HCT116 (cell line): Measurements from ENCODE around the gene ADGRG6. TPM values are rescaled to one million over a fixed set of nuclear protein-coding genes. Genes with fewer than 3 reads are reported as not detected.
A peak's percentile ranks its signal among the peaks of the same experiment; 100 is the strongest.

ENCODE experiments used
- ATAC-seq: fragments of 200-7000 bp; cut with Tn5 transposase; 2 replicates; pipeline ENCODE4 v1.9.1; 2020; ENCODE audit warnings: mild to moderate bottlenecking, moderate library complexity
- BruUV-seq: library from RNA; stranded (reverse); fragments of 400-500 nt; replicated peaks from 2 replicates; lab custom pipeline; 2021; lab: Mats Ljungman, UMichigan
- CTCF ChIA-PET: fragments of 300-600 bp; sonication (Branson Sonifier 250); formaldehyde crosslinking; loops from one replicate; lab custom pipeline; 2021; ENCODE audit warnings: antibody characterized with exemption; lab: Charles Lee
- POLR2A ChIA-PET: fragments of 300-600, 350-600 bp; sonication (Branson Sonifier 250); formaldehyde crosslinking; loops from one replicate; lab custom pipeline; 2021; ENCODE audit warnings: antibody characterized with exemption; lab: Charles Lee
- RAD21 ChIA-PET, 2 experiments: fragments of 300-600 bp; sonication (Branson Sonifier 250); formaldehyde crosslinking; loops; one replicate each; lab custom pipeline; 2023; ENCODE audit warnings: low total read pairs in 2 of 2; ENCODE audit not compliant: uncharacterized antibody in 2 of 2, unreplicated experiment in 2 of 2, low non-redundant PET in 1 of 2; lab: Charles Lee
- DNase-seq: peaks from one replicate; pipeline ENCODE4 v3.0.0-alpha.2; 2010; ENCODE audit warnings: low read depth, low spot score
- H2AFZ ChIP-seq: fragments of 200-600 bp; shearing (Covaris generic), sonication (generic); 2 replicates; pipeline ENCODE4 v1.6.1; 2017; ENCODE audit warnings: low read depth, mixed run types, mixed read lengths, antibody characterized with exemption, low read length; ENCODE audit not compliant: poor library complexity, severe bottlenecking
- H3K27ac ChIP-seq: 2 replicates; pipeline ENCODE4 v1.5.1; 2012; ENCODE audit warnings: low read depth, low read length
- H3K27me3 ChIP-seq: fragments of 200-600 bp; sonication (generic); 2 replicates; pipeline ENCODE4 v1.6.1; 2016; ENCODE audit warnings: mixed run types, low read length, mixed read lengths; ENCODE audit not compliant: insufficient read depth
- H3K36me3 ChIP-seq, 2 experiments: fragments of 200-500 bp in 1 of 2; fragments of 200-600 bp in 1 of 2; sonication (Bioruptor generic) in 1 of 2; sonication (generic) in 1 of 2; 2 replicates each; pipeline versions ENCODE4 v1.5.1 to v1.6.1; 2014 to 2016; ENCODE audit warnings: low read length in 2 of 2, inconsistent platforms in 1 of 2, mixed read lengths in 1 of 2, mixed run types in 1 of 2; ENCODE audit not compliant: insufficient read depth in 2 of 2, control insufficient read depth in 1 of 2
- H3K4me1 ChIP-seq, 2 experiments: fragments of 200-600 bp in 1 of 2; sonication (generic) in 1 of 2; 2 replicates each; pipeline versions ENCODE4 v1.5.1 to v1.6.1; 2012 to 2017; ENCODE audit warnings: low read length in 2 of 2, inconsistent platforms in 1 of 2, mild to moderate bottlenecking in 1 of 2, mixed read lengths in 1 of 2, mixed run types in 1 of 2, moderate library complexity in 1 of 2; ENCODE audit not compliant: insufficient read depth in 2 of 2, control insufficient read depth in 1 of 2
- H3K4me2 ChIP-seq: fragments of 200-600 bp; sonication (generic); 2 replicates; pipeline ENCODE4 v1.6.1; 2017; ENCODE audit warnings: mixed run types, low read length, mixed read lengths
- H3K4me3 ChIP-seq, 2 experiments: fragments of 200-600 bp in 1 of 2; sonication (generic) in 1 of 2; replicated peaks in 1 of 2; 2 replicates each; pipeline ENCODE4 v1.5.1; 2011 to 2016; ENCODE audit warnings: low read length in 2 of 2, control low read depth in 1 of 2, low read depth in 1 of 2, mild to moderate bottlenecking in 1 of 2, mixed read lengths in 1 of 2, mixed run types in 1 of 2
- H3K79me2 ChIP-seq: fragments of 200-600 bp; sonication (generic); 2 replicates; pipeline ENCODE4 v1.6.1; 2017; ENCODE audit warnings: mild to moderate bottlenecking, mixed run types, low read length, moderate library complexity, mixed read lengths; ENCODE audit not compliant: insufficient read depth
- H3K9ac ChIP-seq: fragments of 200-600 bp; sonication (generic); 2 replicates; pipeline ENCODE4 v1.6.1; 2016; ENCODE audit warnings: low read length, mixed read lengths
- H3K9me2 ChIP-seq: fragments of 200-600 bp; sonication (generic), shearing (Covaris generic); 2 replicates; pipeline ENCODE4 v1.6.1; 2017; ENCODE audit warnings: mixed run types, mild to moderate bottlenecking, moderate library complexity; ENCODE audit not compliant: insufficient read depth
- H3K9me3 ChIP-seq, 2 experiments: fragments of 200-500 bp in 1 of 2; fragments of 200-600 bp in 1 of 2; sonication (Bioruptor generic) in 1 of 2; sonication (generic) in 1 of 2; 2 replicates each; pipeline ENCODE4 v1.6.1; 2014 to 2017; ENCODE audit warnings: low read length in 2 of 2, mixed read lengths in 2 of 2, inconsistent platforms in 1 of 2, low read depth in 1 of 2, mild to moderate bottlenecking in 1 of 2, mixed run types in 1 of 2, moderate library complexity in 1 of 2; ENCODE audit not compliant: control insufficient read depth in 1 of 2, insufficient read depth in 1 of 2
- H4K20me1 ChIP-seq: fragments of 200-600 bp; sonication (generic), shearing (Covaris generic); 2 replicates; pipeline ENCODE4 v1.6.1; 2017; ENCODE audit warnings: mixed run types, mild to moderate bottlenecking, moderate library complexity; ENCODE audit not compliant: insufficient read depth
- CEBPB ChIP-seq: IDR thresholded peaks from 2 replicates; pipeline ENCODE4 v1.6.1; 2012; ENCODE audit warnings: low read depth
- ELF1 ChIP-seq: IDR thresholded peaks from 2 replicates; pipeline ENCODE4 v1.6.1; 2012; ENCODE audit warnings: low read depth, borderline replicate concordance
- EZH2 ChIP-seq: fragments of 200-600 bp; sonication (generic); IDR thresholded peaks from 2 replicates; pipeline ENCODE4 v1.6.1; 2017; ENCODE audit warnings: antibody characterized with exemption, mixed run types
- EZH2phosphoT487 ChIP-seq: fragments of 200-600 bp; IDR thresholded peaks from 2 replicates; pipeline ENCODE4 v1.6.1; 2018; ENCODE audit warnings: antibody characterized with exemption, borderline replicate concordance
- JUND ChIP-seq: IDR thresholded peaks from 2 replicates; pipeline ENCODE4 v1.6.1; 2012
- POLR2A ChIP-seq: IDR thresholded peaks from 2 replicates; pipeline ENCODE4 v1.7.0; 2011; ENCODE audit warnings: borderline replicate concordance; ENCODE audit not compliant: insufficient read depth, insufficient read length; ENCODE audit errors: extremely low read depth
- POLR2AphosphoS5 ChIP-seq: IDR thresholded peaks from 2 replicates; pipeline ENCODE4 v1.6.1; 2011; ENCODE audit warnings: mild to moderate bottlenecking, low read depth, low read length, moderate library complexity
- RAD21 ChIP-seq: IDR thresholded peaks from 2 replicates; pipeline ENCODE4 v1.6.1; 2012; ENCODE audit warnings: low read depth, mild to moderate bottlenecking
- SIN3A ChIP-seq: IDR thresholded peaks from 2 replicates; pipeline ENCODE4 v1.6.1; 2012; ENCODE audit warnings: low read depth
- SP1 ChIP-seq: IDR thresholded peaks from 2 replicates; pipeline ENCODE4 v1.6.1; 2012; ENCODE audit warnings: low read depth
- SRF ChIP-seq: IDR thresholded peaks from 2 replicates; pipeline ENCODE4 v1.6.1; 2012; ENCODE audit warnings: low read depth
- TCF7L2 ChIP-seq: IDR thresholded peaks from 2 replicates; pipeline ENCODE4 v1.7.0; 2011; ENCODE audit warnings: borderline replicate concordance, inconsistent platforms; ENCODE audit not compliant: insufficient read depth, insufficient read length; ENCODE audit errors: extremely low read depth
- ZFX ChIP-seq: fragments of 450-650 bp; IDR thresholded peaks from 2 replicates; pipeline ENCODE4 v1.6.1; 2017
- intact Hi-C: fragments of 100-400 bp; cut with micrococcal nuclease; formaldehyde crosslinking; loops from 2 replicates; pipeline ENCODE4 v1.10.0; 2022
- total RNA-seq: library from RNA; stranded (reverse); gene quantifications from one replicate; pipeline ENCODE4 v1.2.1, GENCODE V29; 2021; ENCODE audit not compliant: unreplicated experiment
- TF ChIP-seq, protein P1 (sequence below): IDR thresholded peaks from 2 replicates; pipeline ENCODE4 v1.6.1; 2012; ENCODE audit warnings: low read depth
- TF ChIP-seq, protein P2 (sequence below), 3 experiments: fragments of 200-600 bp in 1 of 3; sonication (generic) in 1 of 3; IDR thresholded peaks in 2 of 3; conservative IDR thresholded peaks in 1 of 3; 2 replicates each; pipeline ENCODE4 v1.5.1; 2012 to 2017; ENCODE audit warnings: low read depth in 2 of 3, low read length in 2 of 3, antibody characterized with exemption in 1 of 3, borderline replicate concordance in 1 of 3, control low read depth in 1 of 3, mild to moderate bottlenecking in 1 of 3, mixed read lengths in 1 of 3, mixed run types in 1 of 3, moderate library complexity in 1 of 3; ENCODE audit not compliant: insufficient read depth in 1 of 3
- TF ChIP-seq, protein P3 (sequence below): IDR thresholded peaks from 2 replicates; pipeline ENCODE4 v1.6.1; 2012

ADGRG6 gene
- total RNA-seq, 1 experiment from 2014 or later, result 67.9 TPM

DNA sequence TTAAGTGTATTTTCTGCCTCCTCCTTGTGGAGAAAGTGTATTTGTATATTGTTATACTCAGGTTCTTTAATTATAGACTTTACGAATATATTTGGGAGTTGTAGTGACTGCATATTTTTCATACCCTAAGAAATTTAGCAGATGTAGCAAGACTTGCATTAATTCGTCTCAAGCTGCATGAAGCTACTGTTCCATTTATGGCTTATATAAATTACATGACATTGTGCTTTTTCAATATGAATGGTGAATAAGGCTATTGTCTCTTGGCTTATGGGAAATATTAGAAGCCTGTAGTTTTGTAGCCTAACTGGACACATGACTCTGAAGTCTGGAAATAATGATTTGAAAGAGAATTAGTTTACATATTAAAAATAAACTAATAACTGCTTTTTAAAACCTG lies 2.4 kb downstream of the ADGRG6 start:
- ATAC-seq (no peak), DNase-seq (no peak)
- intact Hi-C loops, result no loop called here
- no peak overlapping the region for H3K27ac ChIP-seq
- BruUV-seq, result no TSS peak
- H3K4me2 ChIP-seq, result peak overlapping the region; percentile 90; the same call in 1 of the 2 replicates
- no peak overlapping the region; the same call in 1 of the 2 replicates for H3K9ac ChIP-seq
- ChIA-PET RAD21 (no interaction called here), CTCF (no interaction called here), POLR2A (interaction anchor here (1.3 kb wide), 1 partner anchor 16 kb away, joined by 3 read pairs; no protein-coding TSS in a partner anchor)
- H4K20me1 ChIP-seq, result no peaks in the 10 kb centered on the region
- H3K27me3 ChIP-seq, result no peaks in the 10 kb centered on the region
- H3K79me2 ChIP-seq, result peaks cover 74% of the 10 kb centered on the region
- H3K36me3 ChIP-seq, result no peaks in the 10 kb centered on the region
- no peaks in the 10 kb centered on the region for H3K9me3 ChIP-seq
- H3K4me1 ChIP-seq, result peaks cover 18 to 40% of the 10 kb centered on the region in 2 experiments
- no peak overlapping the region; a peak in 1 of 4 replicates for H3K4me3 ChIP-seq
- no peaks in the 10 kb centered on the region for H3K9me2 ChIP-seq
- H2AFZ ChIP-seq, result no peak overlapping the region
- no peak for TF ChIP-seq CEBPB
- no peak for TF ChIP-seq EZH2
- TF ChIP-seq ELF1, result no peak
- TF ChIP-seq RAD21, result no peak
- no peak for TF ChIP-seq SP1
- no peak for TF ChIP-seq POLR2AphosphoS5
- TF ChIP-seq, protein P1, sequence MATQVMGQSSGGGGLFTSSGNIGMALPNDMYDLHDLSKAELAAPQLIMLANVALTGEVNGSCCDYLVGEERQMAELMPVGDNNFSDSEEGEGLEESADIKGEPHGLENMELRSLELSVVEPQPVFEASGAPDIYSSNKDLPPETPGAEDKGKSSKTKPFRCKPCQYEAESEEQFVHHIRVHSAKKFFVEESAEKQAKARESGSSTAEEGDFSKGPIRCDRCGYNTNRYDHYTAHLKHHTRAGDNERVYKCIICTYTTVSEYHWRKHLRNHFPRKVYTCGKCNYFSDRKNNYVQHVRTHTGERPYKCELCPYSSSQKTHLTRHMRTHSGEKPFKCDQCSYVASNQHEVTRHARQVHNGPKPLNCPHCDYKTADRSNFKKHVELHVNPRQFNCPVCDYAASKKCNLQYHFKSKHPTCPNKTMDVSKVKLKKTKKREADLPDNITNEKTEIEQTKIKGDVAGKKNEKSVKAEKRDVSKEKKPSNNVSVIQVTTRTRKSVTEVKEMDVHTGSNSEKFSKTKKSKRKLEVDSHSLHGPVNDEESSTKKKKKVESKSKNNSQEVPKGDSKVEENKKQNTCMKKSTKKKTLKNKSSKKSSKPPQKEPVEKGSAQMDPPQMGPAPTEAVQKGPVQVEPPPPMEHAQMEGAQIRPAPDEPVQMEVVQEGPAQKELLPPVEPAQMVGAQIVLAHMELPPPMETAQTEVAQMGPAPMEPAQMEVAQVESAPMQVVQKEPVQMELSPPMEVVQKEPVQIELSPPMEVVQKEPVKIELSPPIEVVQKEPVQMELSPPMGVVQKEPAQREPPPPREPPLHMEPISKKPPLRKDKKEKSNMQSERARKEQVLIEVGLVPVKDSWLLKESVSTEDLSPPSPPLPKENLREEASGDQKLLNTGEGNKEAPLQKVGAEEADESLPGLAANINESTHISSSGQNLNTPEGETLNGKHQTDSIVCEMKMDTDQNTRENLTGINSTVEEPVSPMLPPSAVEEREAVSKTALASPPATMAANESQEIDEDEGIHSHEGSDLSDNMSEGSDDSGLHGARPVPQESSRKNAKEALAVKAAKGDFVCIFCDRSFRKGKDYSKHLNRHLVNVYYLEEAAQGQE, result no peak
- TF ChIP-seq JUND, result no peak
- TF ChIP-seq, protein P2, sequence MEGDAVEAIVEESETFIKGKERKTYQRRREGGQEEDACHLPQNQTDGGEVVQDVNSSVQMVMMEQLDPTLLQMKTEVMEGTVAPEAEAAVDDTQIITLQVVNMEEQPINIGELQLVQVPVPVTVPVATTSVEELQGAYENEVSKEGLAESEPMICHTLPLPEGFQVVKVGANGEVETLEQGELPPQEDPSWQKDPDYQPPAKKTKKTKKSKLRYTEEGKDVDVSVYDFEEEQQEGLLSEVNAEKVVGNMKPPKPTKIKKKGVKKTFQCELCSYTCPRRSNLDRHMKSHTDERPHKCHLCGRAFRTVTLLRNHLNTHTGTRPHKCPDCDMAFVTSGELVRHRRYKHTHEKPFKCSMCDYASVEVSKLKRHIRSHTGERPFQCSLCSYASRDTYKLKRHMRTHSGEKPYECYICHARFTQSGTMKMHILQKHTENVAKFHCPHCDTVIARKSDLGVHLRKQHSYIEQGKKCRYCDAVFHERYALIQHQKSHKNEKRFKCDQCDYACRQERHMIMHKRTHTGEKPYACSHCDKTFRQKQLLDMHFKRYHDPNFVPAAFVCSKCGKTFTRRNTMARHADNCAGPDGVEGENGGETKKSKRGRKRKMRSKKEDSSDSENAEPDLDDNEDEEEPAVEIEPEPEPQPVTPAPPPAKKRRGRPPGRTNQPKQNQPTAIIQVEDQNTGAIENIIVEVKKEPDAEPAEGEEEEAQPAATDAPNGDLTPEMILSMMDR (IDR thresholded peaks at IDR 0.05 in 2 of 3, conservative IDR thresholded peaks at IDR 0.05 in 1 of 3; ENCODE audit: borderline replicate concordance in 1 of 3, insufficient read depth in 1 of 3, low read depth in 2 of 3, low read length in 2 of 3), result no peak
- no peak for TF ChIP-seq EZH2phosphoT487
- no peak for TF ChIP-seq POLR2A
- no peak for TF ChIP-seq SIN3A
- TF ChIP-seq TCF7L2, result no peak
- TF ChIP-seq, protein P3, sequence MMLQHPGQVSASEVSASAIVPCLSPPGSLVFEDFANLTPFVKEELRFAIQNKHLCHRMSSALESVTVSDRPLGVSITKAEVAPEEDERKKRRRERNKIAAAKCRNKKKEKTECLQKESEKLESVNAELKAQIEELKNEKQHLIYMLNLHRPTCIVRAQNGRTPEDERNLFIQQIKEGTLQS, result no peak
- TF ChIP-seq ZFX, result no peak
- TF ChIP-seq SRF, result no peak
